HepG2 (cell line): ENCODE data around the gene DUXA. TPM values are rescaled to one million over a fixed set of nuclear protein-coding genes. Genes with fewer than 3 reads are reported as not detected.

Experiments
- ATAC-seq: fragments of 200-7000 bp; cut with Tn5 transposase; 3 replicates; pipeline ENCODE4 v1.9.1; 2020; ENCODE audit warnings: mild to moderate bottlenecking, moderate library complexity
- BruUV-seq: library from RNA; stranded (reverse); fragments of 400-500 nt; replicated peaks from 2 replicates; lab custom pipeline; 2021; lab: Mats Ljungman, UMichigan
- CTCF ChIA-PET: fragments of 300-600 bp; formaldehyde crosslinking; extraction: SDS; loops from one replicate; lab custom pipeline; 2021; ENCODE audit warnings: low total read pairs, inconsistent platforms, low intra/inter-chr PET ratio; lab: Yijun Ruan, JAX
- POLR2A ChIA-PET: fragments of 350-600 bp; sonication (Branson Sonifier 250); formaldehyde crosslinking; loops from one replicate; lab custom pipeline; 2020; ENCODE audit warnings: antibody characterized with exemption, inconsistent platforms; lab: Yijun Ruan, JAX
- DNase-seq: peaks from one replicate; pipeline ENCODE4 v3.0.0-alpha.2; 2015; ENCODE audit warnings: low spot score
- FAIRE-seq: peaks from 3 replicates; lab custom pipeline; 2011; peaks lifted over from hg19 to GRCh38; lab: Jason Lieb, UNC
- H2AFZ ChIP-seq: one replicate; pipeline ENCODE4 v1.6.1; 2011; ENCODE audit warnings: low read length, inconsistent platforms
- H3K27ac ChIP-seq: fragments of 300-600 bp; 3 replicates; pipeline ENCODE4 v1.8.0; 2011; ENCODE audit warnings: mixed run types, mild to moderate bottlenecking, mixed read lengths, low read length, inconsistent platforms; ENCODE audit not compliant: insufficient read depth; ENCODE audit errors: extremely low read length
- H3K27me3 ChIP-seq, 2 experiments: fragments of 200-600 bp in 1 of 2; 2 replicates in 1 of 2; 3 replicates in 1 of 2; pipeline versions ENCODE4 v1.6.0 to v1.8.0; 2011; ENCODE audit warnings: low read length in 2 of 2, mild to moderate bottlenecking in 2 of 2, moderate library complexity in 2 of 2, inconsistent platforms in 1 of 2; ENCODE audit not compliant: insufficient read depth in 2 of 2, control insufficient read depth in 1 of 2
- H3K36me3 ChIP-seq, 2 experiments: fragments of 200-600 bp in 1 of 2; replicated peaks in 1 of 2; 2 replicates in 1 of 2; 3 replicates in 1 of 2; pipeline versions ENCODE4 v1.5.1 to v1.8.0; 2011; ENCODE audit warnings: low read length in 2 of 2, inconsistent platforms in 1 of 2; ENCODE audit not compliant: insufficient read depth in 2 of 2, control insufficient read depth in 1 of 2
- H3K4me1 ChIP-seq: 2 replicates; pipeline ENCODE4 v1.5.1; 2012; ENCODE audit warnings: low read length, inconsistent platforms; ENCODE audit not compliant: insufficient read depth
- H3K4me2 ChIP-seq: 2 replicates; pipeline ENCODE4 v1.6.0; 2011; ENCODE audit warnings: low read depth, low read length, inconsistent platforms
- H3K4me3 ChIP-seq, 3 experiments: fragments of 200-600 bp in 1 of 3; sonication (generic), shearing (Covaris generic) in 1 of 3; replicated peaks in 1 of 3; 2 replicates each; pipeline ENCODE4 v1.5.1; 2011 to 2016; ENCODE audit warnings: low read length in 3 of 3, inconsistent platforms in 2 of 3, low read depth in 2 of 3, mild to moderate bottlenecking in 2 of 3, control low read depth in 1 of 3, mixed read lengths in 1 of 3; ENCODE audit not compliant: insufficient read depth in 1 of 3
- H3K79me2 ChIP-seq: one replicate; pipeline ENCODE4 v1.6.1; 2011; ENCODE audit warnings: low read length, inconsistent platforms; ENCODE audit not compliant: insufficient read depth
- H3K9ac ChIP-seq: 2 replicates; pipeline ENCODE4 v1.6.0; 2011; ENCODE audit warnings: mild to moderate bottlenecking, low read depth, low read length, inconsistent platforms; ENCODE audit not compliant: insufficient read depth
- H3K9me3 ChIP-seq: 2 replicates; pipeline ENCODE4 v1.5.1; 2012; ENCODE audit warnings: mild to moderate bottlenecking, low read length
- H4K20me1 ChIP-seq: 2 replicates; pipeline ENCODE4 v1.6.0; 2011; ENCODE audit warnings: inconsistent platforms, mild to moderate bottlenecking, low read length, moderate library complexity; ENCODE audit not compliant: insufficient read depth
- ARHGAP35 ChIP-seq: sonication (generic); formaldehyde crosslinking; IDR thresholded peaks from 2 replicates; pipeline ENCODE4 v1.9.0; 2022; ENCODE audit warnings: mild to moderate bottlenecking, inconsistent platforms, moderate library complexity, missing genetic modification reagents, borderline replicate concordance
- CEBPB ChIP-seq: IDR thresholded peaks from 2 replicates; pipeline ENCODE4 v1.6.1; 2011; ENCODE audit warnings: low read depth, low read length, improper control_type of control experiment, borderline replicate concordance
- CEBPG ChIP-seq: IDR thresholded peaks from 2 replicates; pipeline ENCODE4 v1.6.1; 2016
- LCORL ChIP-seq, 2 experiments: fragments of 450-650 bp in 1 of 2; sonication (generic) in 1 of 2; formaldehyde crosslinking in 1 of 2; IDR thresholded peaks; 2 replicates each; pipeline versions ENCODE4 v1.5.0 to v1.6.1; 2017 to 2020; ENCODE audit warnings: antibody characterized with exemption in 1 of 2, missing genetic modification reagents in 1 of 2
- WGBS: methylation state at CpG from one replicate; pipeline ENCODE4 v1.1.6; 2017; ENCODE audit warnings: low lambda C conversion rate; 5-methylcytosine and 5-hydroxymethylcytosine counted together
- in situ Hi-C: cut with HindIII; loops from 2 replicates; pipeline ENCODE4 v1.10.0; 2017; ENCODE audit warnings: low pct_unique_long_range_greater_than_20kb; ENCODE audit not compliant: extremely low pct_ligation_motif_present
- intact Hi-C: fragments of 100-400 bp; cut with micrococcal nuclease; formaldehyde crosslinking; loops from one replicate; pipeline ENCODE4 v1.10.0; 2022; ENCODE audit not compliant: unreplicated experiment
- polyA plus RNA-seq, 8 experiments: library from polyadenylated mRNA; depleted of rRNA in 3 of 8; stranded (reverse) in 7 of 8; unstranded in 1 of 8; fragments of >200 nt; fragmentation: Illumina TruSeq in 4 of 8; extraction: Trizol in 4 of 8; gene quantifications; 2 replicates each; pipeline versions ENCODE4 v1.2.1 to v1.2.3, GENCODE V29; 2011 to 2016; ENCODE audit warnings: low read depth in 4 of 8, missing spikeins in 1 of 8, mixed read lengths in 1 of 8; ENCODE audit not compliant: insufficient read depth in 1 of 8
- total RNA-seq, 5 experiments: library from RNA; depleted of rRNA; stranded (reverse); fragments of >200 nt; fragmentation: Illumina TruSeq; extraction: Trizol; gene quantifications; 2 replicates each; pipeline ENCODE4 v1.2.3, GENCODE V29; 2016; ENCODE audit warnings: low read depth in 1 of 5
- TF ChIP-seq, protein P1 (sequence below): sonication (generic); formaldehyde crosslinking; IDR thresholded peaks from 2 replicates; pipeline ENCODE4 v1.4.0; 2020; ENCODE audit warnings: mild to moderate bottlenecking, missing genetic modification reagents
- TF ChIP-seq, protein P2 (sequence below): sonication (generic); formaldehyde crosslinking; IDR thresholded peaks from 2 replicates; pipeline ENCODE4 v1.8.0; 2022; ENCODE audit warnings: low read depth, missing genetic modification reagents
- TF ChIP-seq, protein P3 (sequence below): sonication (generic); formaldehyde crosslinking; IDR thresholded peaks from 2 replicates; pipeline ENCODE4 v1.4.0; 2020; ENCODE audit warnings: missing genetic modification reagents

The DUXA gene
- total and polyA plus RNA-seq, 2 of the 13 experiments (the other 11 are each of a cell fraction or from before 2014, with no cell fraction given), result not detected

DNA sequence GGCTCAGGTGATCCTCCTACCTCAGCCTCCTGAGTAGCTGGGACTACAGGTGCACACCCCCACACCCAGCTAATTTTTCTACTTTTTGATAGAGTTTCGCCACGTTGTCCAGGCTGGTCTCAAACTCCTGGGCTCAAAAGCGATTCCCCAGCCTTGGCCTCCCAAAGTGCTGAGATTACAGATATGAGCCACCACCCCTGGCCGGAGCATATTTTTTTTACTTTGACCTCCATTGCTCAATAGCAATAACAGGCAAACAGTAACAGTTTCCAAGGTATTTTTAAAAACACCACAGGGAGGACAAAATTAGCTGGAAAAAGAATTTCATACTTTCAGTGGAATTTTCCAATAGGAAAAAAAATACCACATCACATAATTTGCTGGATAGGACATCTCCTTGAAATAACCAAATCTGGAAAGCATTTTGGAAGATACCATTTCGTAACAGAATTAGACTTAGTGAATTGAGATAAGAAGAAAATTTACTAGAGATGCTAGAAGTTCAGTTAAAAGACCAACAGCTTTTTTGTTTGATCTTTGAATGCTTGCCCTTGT is 5.2 kb downstream of the DUXA start:
- in situ Hi-C loops, result no loop called here
- 27% methylated on average over 5 of the region's 5 CpGs for WGBS
- Histone ChIP-seq H3K4me3 (no peak overlapping the region), H3K4me1 (peaks cover 7% of the 10 kb centered on the region), H3K79me2 (no peaks in the 10 kb centered on the region), H3K9me3 (no peaks in the 10 kb centered on the region), H2AFZ (no peak overlapping the region), H3K36me3 (no peaks in the 10 kb centered on the region), H3K27me3 (no peaks in the 10 kb centered on the region), H3K9ac (no peak overlapping the region), H3K4me2 (no peak overlapping the region), H3K27ac (no peak overlapping the region), H4K20me1 (no peaks in the 10 kb centered on the region)
- FAIRE-seq (no peak), ATAC-seq (no peak), DNase-seq (no peak)
- CTCF ChIA-PET, result no interaction called here
- intact Hi-C loops, result no loop called here
- POLR2A ChIA-PET, result no interaction called here
- BruUV-seq, result no TSS peak
- no peak for TF ChIP-seq LCORL (IDR thresholded peaks at IDR 0.05)
- no peak for TF ChIP-seq LCORL (CRISPR knock-in tag; IDR thresholded peaks at IDR 0.05)
- TF ChIP-seq ARHGAP35 (CRISPR knock-in tag), result no peak
- 0 out of 2 replicates have a peak, but pooled peaks have one; percentile 26 for TF ChIP-seq CEBPG (CRISPR knock-in tag)
- TF ChIP-seq, protein P1, sequence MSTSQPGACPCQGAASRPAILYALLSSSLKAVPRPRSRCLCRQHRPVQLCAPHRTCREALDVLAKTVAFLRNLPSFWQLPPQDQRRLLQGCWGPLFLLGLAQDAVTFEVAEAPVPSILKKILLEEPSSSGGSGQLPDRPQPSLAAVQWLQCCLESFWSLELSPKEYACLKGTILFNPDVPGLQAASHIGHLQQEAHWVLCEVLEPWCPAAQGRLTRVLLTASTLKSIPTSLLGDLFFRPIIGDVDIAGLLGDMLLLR (CRISPR knock-in tag), result no peak
- TF ChIP-seq, protein P2, sequence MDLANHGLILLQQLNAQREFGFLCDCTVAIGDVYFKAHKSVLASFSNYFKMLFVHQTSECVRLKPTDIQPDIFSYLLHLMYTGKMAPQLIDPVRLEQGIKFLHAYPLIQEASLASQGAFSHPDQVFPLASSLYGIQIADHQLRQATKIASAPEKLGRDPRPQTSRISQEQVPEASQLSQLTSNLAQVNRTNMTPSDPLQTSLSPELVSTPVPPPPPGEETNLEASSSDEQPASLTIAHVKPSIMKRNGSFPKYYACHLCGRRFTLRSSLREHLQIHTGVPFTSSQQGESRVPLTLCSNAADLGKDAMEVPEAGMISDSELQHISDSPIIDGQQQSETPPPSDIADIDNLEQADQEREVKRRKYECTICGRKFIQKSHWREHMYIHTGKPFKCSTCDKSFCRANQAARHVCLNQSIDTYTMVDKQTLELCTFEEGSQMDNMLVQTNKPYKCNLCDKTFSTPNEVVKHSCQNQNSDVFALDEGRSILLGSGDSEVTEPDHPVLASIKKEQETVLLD, result no peak
- TF ChIP-seq CEBPB, result peak; percentile 45; the same call in 1 of the 2 replicates
- TF ChIP-seq, protein P3, sequence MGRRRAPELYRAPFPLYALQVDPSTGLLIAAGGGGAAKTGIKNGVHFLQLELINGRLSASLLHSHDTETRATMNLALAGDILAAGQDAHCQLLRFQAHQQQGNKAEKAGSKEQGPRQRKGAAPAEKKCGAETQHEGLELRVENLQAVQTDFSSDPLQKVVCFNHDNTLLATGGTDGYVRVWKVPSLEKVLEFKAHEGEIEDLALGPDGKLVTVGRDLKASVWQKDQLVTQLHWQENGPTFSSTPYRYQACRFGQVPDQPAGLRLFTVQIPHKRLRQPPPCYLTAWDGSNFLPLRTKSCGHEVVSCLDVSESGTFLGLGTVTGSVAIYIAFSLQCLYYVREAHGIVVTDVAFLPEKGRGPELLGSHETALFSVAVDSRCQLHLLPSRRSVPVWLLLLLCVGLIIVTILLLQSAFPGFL (CRISPR knock-in tag), result no peak
